ENCODE results near the gene TSPAN9.

Gene TSPAN9

DNA sequence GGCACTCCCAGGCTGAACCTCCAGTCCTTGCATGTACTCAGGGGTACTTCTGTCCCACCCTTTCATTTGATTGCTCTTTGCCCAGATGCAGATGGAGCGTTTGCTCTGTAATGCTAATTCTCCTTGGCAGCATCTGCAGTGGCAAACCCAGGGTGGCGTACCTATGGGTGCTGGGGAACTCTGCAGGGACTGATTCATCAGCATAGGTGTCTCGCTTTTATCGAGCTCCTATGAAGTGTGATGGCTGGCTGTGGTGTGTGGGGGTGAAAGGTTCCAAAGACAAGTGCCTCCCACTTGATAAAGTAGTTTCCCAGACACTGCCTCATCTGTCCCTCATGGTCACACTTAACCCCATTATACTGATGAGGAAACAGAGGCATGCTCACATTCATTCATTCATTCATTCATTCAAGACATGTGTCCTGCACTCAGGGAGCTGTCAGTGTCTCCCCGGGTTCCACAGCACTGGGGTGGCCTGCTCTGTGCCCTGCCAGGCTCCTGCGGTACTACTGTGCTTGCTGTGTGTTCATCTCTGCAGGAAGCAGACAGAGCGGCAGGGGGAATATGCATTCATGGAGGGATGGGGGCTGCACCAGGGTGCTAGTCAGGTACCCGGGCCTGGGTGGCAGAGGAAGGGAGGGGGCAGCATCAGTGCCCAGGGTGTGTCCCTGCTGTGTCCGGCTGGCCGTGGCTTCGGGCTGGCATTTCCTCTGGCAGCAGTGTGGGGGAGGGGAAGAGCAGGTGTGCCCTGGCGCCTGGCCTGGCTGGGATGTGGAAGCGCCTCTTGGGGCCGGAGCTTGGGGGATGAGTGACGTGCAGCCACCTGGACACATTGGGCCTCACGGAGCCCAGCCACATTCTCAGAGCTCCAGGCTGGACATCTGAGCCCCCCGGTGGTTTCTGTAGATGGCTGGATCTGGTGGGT lies 110.9 kb downstream of the TSPAN9 start:
- no peak for DNase-seq (ENCODE audit: low read depth)

GRCh38 chr12:3189282-3189681 lies 112.1 kb downstream of the TSPAN9 start:
- DNase-seq (ENCODE audit: low read depth): no peak

DNA sequence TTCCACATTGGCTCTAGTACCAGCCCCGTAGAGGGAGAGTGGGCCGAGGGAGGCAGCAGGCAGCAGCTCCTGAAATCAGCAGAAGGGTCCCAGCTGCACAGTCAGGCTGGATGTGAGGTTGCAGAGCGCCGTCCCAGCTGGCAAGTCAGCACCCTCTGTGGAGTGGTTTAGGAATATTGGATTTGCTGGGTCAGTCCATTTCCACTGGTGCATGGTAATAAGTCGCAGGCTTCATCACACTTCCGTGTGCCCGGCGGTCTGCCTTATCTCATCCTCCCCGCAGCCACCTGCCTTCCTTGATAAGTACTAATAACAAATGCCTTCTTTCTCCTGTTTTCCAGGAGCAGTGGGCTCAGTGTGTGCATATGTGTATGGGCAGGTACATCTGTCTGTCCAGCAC lies 112.9 kb downstream of the TSPAN9 start:
- DNase-seq (ENCODE audit: low read depth): no peak

- DNase-seq (ENCODE audit: low read depth): no peak
Observed at GRCh38 chr12:3191450-3191849, 114.3 kb downstream of the TSPAN9 start.

- no peak for DNase-seq (ENCODE audit: low read depth)
Observed at GRCh38 chr12:3192221-3192620, 115.0 kb downstream of the TSPAN9 start.

- no peak for DNase-seq (ENCODE audit: low read depth)
Observed at GRCh38 chr12:3193131-3193530, 116.0 kb downstream of the TSPAN9 start.

GRCh38 chr12:3193755-3194154 lies 116.6 kb downstream of the TSPAN9 start:
- no peak for DNase-seq (ENCODE audit: low read depth)

- no peak for DNase-seq (ENCODE audit: low read depth)
Observed at GRCh38 chr12:3195337-3195736, 118.2 kb downstream of the TSPAN9 start.

GRCh38 chr12:3195859-3196483 lies 118.8 kb downstream of the TSPAN9 start:
- no peak for DNase-seq (ENCODE audit: low read depth)

DNA sequence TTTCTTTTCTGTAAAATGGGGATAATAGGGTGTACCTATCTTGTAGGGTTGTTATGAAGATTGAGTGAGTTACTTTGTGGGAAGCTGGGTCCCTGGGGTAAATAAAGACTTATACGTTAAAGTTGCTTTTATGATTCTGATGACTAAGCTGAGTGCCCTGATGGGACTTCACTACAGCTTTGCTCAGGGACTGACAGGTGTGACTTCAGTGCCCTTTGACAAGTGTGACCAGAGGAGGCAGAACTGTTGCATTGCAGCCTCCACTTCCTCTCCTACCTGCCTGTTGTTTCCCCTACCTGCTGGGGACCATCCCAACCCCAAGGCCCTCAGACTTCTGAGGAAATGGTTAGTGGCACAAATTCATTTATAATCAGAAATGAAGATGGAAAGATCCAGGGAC lies 119.3 kb downstream of the TSPAN9 start:
- DNase-seq (ENCODE audit: low read depth): no peak

GRCh38 chr12:3197131-3197818 lies 120.1 kb downstream of the TSPAN9 start:
- no peak for DNase-seq (ENCODE audit: low read depth)

DNA sequence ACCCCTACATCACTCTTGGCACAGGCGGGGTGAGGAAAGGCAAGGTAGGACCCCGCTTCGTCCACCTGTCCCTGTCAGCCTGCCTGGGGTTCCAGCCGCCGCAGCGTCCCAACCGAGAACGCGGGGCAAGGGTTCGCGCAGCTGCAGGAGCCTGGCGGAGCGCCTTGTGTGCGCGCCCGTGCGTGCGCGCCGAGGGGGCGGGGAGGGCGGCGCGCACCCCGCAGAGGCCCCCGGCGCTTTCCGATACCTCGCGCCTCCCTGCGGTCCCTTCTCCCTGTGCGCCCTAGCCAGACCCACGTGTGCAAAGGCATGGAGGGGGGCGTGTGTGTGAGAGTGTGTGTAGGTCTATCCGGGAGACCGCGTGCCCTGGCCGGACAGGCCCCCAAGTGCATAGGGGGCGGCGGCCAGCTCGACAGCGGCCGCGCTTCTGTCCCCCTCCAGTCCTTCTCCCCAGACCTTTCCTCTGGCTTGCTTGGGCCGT lies 122.4 kb downstream of the TSPAN9 start:
- no peak for DNase-seq (ENCODE audit: low read depth)

DNA sequence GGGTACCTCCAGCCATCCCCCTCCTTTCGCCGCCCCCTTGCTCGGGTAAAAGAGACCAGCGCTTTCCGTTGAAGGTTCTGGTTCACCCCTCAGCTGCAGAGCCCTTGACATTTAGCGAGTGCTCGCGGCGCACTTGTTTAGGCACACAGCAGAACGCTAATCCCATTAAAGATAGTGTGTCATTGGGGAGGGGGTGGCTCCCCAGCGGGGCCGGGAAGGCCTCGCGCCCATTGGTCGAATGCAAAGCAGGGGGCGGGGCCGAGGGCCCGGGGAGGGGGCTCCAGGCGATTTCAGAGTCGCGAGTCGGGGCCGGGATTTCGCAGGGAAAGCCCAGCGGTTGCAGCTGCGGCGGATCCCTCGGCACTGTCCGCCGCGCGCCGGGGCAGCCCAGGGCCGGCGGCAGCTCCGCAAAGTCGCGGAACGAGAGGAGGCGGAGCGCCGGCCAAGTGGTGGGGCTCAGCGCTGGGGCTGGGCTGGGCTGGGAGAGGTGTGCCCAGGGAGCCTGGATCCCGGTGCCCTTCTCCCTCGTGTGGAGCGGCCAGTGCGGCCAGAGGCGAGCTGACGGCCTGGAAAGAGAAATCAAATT lies 122.9 kb downstream of the TSPAN9 start:
- DNase-seq (ENCODE audit: low read depth): no peak

GRCh38 chr12:3200814-3201233 lies 123.6 kb downstream of the TSPAN9 start:
- DNase-seq (ENCODE audit: low read depth): no peak

- DNase-seq (ENCODE audit: low read depth): no peak
Observed at GRCh38 chr12:3201339-3202051, 124.3 kb downstream of the TSPAN9 start.

- no peak for DNase-seq (ENCODE audit: low read depth)
Observed at GRCh38 chr12:3202096-3202495, 124.9 kb downstream of the TSPAN9 start.

DNA sequence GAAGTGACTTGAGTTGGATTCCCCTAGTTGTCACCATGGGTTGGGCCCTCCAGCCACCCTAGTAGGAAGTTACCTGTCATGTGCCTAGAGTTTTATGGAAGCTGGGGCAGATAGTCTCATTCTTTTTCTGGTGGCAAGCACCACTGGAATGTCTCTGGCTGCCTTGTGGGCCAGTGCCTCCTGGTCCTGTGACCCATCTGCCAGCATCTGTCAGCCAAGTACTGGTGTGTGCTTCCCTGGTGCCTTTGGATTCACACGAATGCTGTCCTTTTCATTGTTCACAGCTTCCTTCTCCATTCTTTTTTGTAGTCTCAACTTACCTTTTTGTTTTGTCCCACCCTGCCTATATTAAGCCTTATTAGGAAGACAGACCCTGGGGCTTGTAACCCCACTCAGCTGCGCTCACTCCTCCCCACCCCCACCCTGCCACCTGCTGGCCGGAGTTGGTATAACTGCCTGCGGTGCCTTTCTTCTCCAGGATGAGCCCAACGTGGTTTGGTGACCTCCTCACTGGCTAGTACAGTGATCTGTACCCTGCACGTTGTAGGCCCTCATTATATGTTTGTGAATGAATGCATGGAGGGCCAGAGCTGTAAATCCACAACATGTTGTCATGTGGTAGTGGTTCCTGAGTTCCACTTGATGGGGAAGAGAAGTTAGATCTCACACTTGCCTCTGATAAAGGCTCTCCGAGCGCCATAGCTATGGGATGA lies 125.7 kb downstream of the TSPAN9 start:
- no peak for DNase-seq (ENCODE audit: low read depth)

DNA sequence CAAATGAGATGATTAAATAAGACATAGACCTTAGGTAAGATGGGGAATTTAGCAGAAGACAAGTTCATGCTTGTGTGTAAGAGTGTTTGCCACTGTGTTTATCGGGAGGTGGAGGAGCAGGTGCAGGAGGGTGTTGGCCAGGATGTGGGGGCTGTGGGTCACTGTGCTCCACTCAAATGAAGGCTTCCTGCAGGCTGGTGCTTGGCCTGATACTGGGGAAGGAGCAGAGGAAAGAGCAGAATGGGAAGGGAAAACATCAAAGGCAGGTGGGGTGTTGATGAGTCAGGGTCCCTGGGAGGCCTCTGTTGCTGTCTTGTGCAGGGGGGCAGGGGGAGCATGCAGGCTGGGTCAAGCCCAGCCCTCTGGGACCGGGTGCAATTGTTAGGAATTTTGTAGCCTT lies 126.5 kb downstream of the TSPAN9 start:
- DNase-seq (ENCODE audit: low read depth): no peak

DNA sequence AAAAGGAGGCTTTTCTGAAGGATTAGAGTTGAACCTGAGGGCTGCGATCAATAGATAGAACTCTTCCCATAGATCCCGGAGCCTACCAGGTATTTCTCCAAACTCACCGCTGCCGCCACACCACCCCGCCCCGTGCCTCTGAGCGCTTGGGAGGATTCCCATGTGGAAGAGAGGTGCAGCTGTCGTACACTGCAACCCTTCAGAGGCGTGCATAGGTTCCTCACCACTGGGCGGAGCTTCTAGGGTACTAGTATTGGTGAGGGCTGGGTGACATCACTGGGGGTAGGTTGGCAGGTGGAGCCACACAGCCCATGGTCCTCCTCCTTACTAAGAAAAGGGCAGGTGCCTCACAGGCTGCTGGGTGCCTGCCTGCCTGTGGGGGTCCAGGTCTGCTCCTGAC lies 127.0 kb downstream of the TSPAN9 start:
- DNase-seq (ENCODE audit: low read depth): no peak

DNA sequence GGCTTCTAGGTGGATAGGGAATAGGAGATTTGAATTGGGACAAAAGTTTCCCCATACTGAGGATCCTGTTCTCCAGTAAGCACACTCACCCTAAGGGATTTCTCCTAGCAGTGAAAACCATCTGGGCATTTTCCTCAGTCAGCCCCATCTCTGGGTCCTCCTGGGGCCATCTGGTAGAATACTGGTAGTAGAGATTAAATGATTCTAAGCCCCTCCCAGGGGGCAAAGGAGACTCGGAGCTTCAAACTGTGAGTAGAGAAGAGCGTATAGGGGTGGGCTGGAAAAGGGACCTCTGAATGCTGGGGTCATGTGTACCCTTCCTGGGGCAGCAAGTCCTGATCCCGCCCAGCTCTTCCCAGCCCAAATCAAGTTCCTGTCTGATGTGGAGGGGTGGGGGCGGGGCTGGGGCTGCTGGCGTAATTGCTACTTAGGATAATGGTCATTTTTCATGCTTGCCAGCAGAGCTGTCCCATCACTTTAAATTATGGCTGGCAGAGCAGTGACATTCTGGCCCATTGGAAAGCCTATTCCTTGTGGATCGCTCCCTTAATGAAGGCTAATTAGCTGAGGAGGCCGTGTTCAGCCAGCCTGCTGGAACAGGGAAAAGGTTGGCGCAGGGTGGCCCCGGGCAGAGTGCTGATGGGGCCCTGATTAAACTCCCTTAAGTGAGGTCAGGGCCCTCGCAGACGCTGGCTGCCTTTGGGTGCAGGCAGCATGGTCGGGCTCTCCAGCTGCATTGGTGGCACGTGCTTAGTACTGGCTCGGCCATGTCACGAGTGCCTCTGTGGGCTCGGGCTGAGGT lies 127.8 kb downstream of the TSPAN9 start:
- no peak for DNase-seq (ENCODE audit: low read depth)

Measured in fibroblast of the conjunctiva (primary cell).